GM12878 (cell line): ENCODE data around the gene C2orf92. TPM values are rescaled to one million over a fixed set of nuclear protein-coding genes. Genes with fewer than 3 reads are reported as not detected.

Experiments
- ATAC-seq: fragments of 200-7000 bp; cut with Tn5 transposase; 3 replicates; pipeline ENCODE4 v1.9.1; 2020; ENCODE audit warnings: mild to moderate bottlenecking, moderate library complexity
- BruUV-seq: library from RNA; stranded (reverse); fragments of 400-500 nt; replicated peaks from 2 replicates; lab custom pipeline; 2021; lab: Mats Ljungman, UMichigan
- CTCF ChIA-PET: fragments of 300-600 bp; sonication (Branson Sonifier 250); formaldehyde crosslinking; extraction: SDS; loops from one replicate; lab custom pipeline; 2021; ENCODE audit warnings: inconsistent platforms; lab: Yijun Ruan, JAX
- POLR2A ChIA-PET: fragments of 350-600 bp; formaldehyde crosslinking; extraction: SDS; loops from one replicate; lab custom pipeline; 2021; ENCODE audit warnings: inconsistent platforms; lab: Charles Lee
- RAD21 ChIA-PET: fragments of 300-600 bp; sonication (Branson Sonifier 250); formaldehyde crosslinking; loops from one replicate; lab custom pipeline; 2023; ENCODE audit warnings: antibody characterized with exemption; ENCODE audit not compliant: unreplicated experiment; lab: Charles Lee
- SMC1A ChIA-PET: fragments of 300-600 bp; sonication (Branson Sonifier 250); formaldehyde crosslinking; loops from one replicate; lab custom pipeline; 2023; ENCODE audit not compliant: unreplicated experiment, uncharacterized antibody; lab: Charles Lee
- DNase-seq: peaks from one replicate; pipeline ENCODE4 v3.0.0-alpha.2; 2011; ENCODE audit warnings: low read depth, low spot score
- FAIRE-seq: peaks from 3 replicates; lab custom pipeline; 2011; peaks lifted over from hg19 to GRCh38; lab: Jason Lieb, UNC
- H2AFZ ChIP-seq: 2 replicates; pipeline ENCODE4 v1.6.0; 2011; ENCODE audit warnings: low read depth, low read length, control low read depth; ENCODE audit not compliant: control insufficient read depth
- H3K27ac ChIP-seq: 2 replicates; pipeline ENCODE4 v1.5.1; 2011; ENCODE audit warnings: control low read depth; ENCODE audit not compliant: control insufficient read depth, insufficient read depth
- H3K27me3 ChIP-seq, 2 experiments: replicated peaks in 1 of 2; 2 replicates each; pipeline versions ENCODE4 v1.6.0 to v1.6.1; 2011; ENCODE audit warnings: low read length in 1 of 2; ENCODE audit not compliant: control insufficient read depth in 2 of 2, insufficient read depth in 2 of 2
- H3K36me3 ChIP-seq, 2 experiments: 2 replicates each; pipeline ENCODE4 v1.5.1; 2011; ENCODE audit warnings: low read length in 1 of 2; ENCODE audit not compliant: control insufficient read depth in 2 of 2, insufficient read depth in 2 of 2
- H3K4me1 ChIP-seq: 2 replicates; pipeline ENCODE4 v1.6.1; 2011; ENCODE audit warnings: mild to moderate bottlenecking, low read length, moderate library complexity, mixed read lengths; ENCODE audit not compliant: control insufficient read depth, insufficient read depth
- H3K4me2 ChIP-seq: 2 replicates; pipeline ENCODE4 v1.6.0; 2011; ENCODE audit warnings: control low read depth; ENCODE audit not compliant: control insufficient read depth, insufficient read depth
- H3K4me3 ChIP-seq: fragments of 200-600 bp; sonication (generic); 2 replicates; pipeline ENCODE4 v1.5.1; 2016
- H3K79me2 ChIP-seq: 2 replicates; pipeline ENCODE4 v1.6.0; 2011; ENCODE audit warnings: low read length; ENCODE audit not compliant: control insufficient read depth, insufficient read depth
- H3K9ac ChIP-seq: 2 replicates; pipeline ENCODE4 v1.8.0; 2011; ENCODE audit warnings: low read length, control low read depth, mixed read lengths; ENCODE audit not compliant: control insufficient read depth, insufficient read depth
- H3K9me3 ChIP-seq: replicated peaks from 3 replicates; pipeline ENCODE4 v1.5.1; 2011; ENCODE audit warnings: mild to moderate bottlenecking, low read length; ENCODE audit not compliant: control insufficient read depth, insufficient read depth
- H4K20me1 ChIP-seq: 2 replicates; pipeline ENCODE4 v1.6.0; 2011; ENCODE audit not compliant: control insufficient read depth, insufficient read depth
- BACH1 ChIP-seq: fragments of 450-650 bp; IDR thresholded peaks from 2 replicates; pipeline ENCODE4 v1.6.1; 2017; ENCODE audit warnings: mild to moderate bottlenecking, borderline replicate concordance
- CBX3 ChIP-seq: fragments of 200-600 bp; sonication (generic); IDR thresholded peaks from 2 replicates; pipeline ENCODE4 v1.6.1; 2016; ENCODE audit warnings: low read depth, borderline replicate concordance
- GATAD2B ChIP-seq: fragments of 450-650 bp; conservative IDR thresholded peaks from 2 replicates; pipeline ENCODE4 v1.6.1; 2017; ENCODE audit warnings: low read depth, mild to moderate bottlenecking, moderate library complexity
- KAT2A ChIP-seq: conservative IDR thresholded peaks from 2 replicates; pipeline ENCODE4 v1.6.1; 2011; ENCODE audit warnings: low read depth, low read length; ENCODE audit not compliant: control insufficient read depth
- WGBS: methylation state at CpG from one replicate; pipeline ENCODE4 v1.1.6; 2016; ENCODE audit warnings: low lambda C conversion rate; ENCODE audit not compliant: insufficient replicate concordance, insufficient coverage; ENCODE audit errors: missing lambda C conversion rate; 5-methylcytosine and 5-hydroxymethylcytosine counted together
- in situ Hi-C: fragments of 300-500 bp; cut with MboI; formaldehyde crosslinking; loops from 9 replicates; pipeline ENCODE4 v1.14.3; 2018; ENCODE audit warnings: mixed read lengths
- intact Hi-C: fragments of 100-400 bp; cut with micrococcal nuclease; formaldehyde crosslinking; loops from one replicate; pipeline ENCODE4 v1.14.2; 2022; ENCODE audit not compliant: unreplicated experiment
- polyA plus RNA-seq, 11 experiments: library from polyadenylated mRNA; depleted of rRNA in 4 of 11; unstranded in 6 of 11; stranded (reverse) in 5 of 11; fragments of >200 nt; fragmentation: Nextera tagmentation in 4 of 11; fragmentation: Illumina TruSeq in 1 of 11; extraction: Ambion mirVana in 4 of 11; extraction: Trizol in 1 of 11; gene quantifications; 1 replicate in 1 of 11; 2 replicates in 10 of 11; pipeline versions ENCODE4 v1.2.1 to v1.2.3, GENCODE V29; 2011 to 2016; ENCODE audit warnings: inconsistent platforms in 2 of 11, missing spikeins in 2 of 11, low read depth in 1 of 11
- total RNA-seq, 4 experiments: library from RNA; depleted of rRNA in 3 of 4; stranded (reverse); fragments of >200 nt in 3 of 4; fragmentation: Illumina TruSeq in 1 of 4; extraction: Trizol in 1 of 4; gene quantifications; 2 replicates each; pipeline versions ENCODE4 v1.2.1 to v1.2.3, GENCODE V29; 2013 to 2021
- TF ChIP-seq, protein P1 (sequence below): fragments of 150-350 bp; IDR thresholded peaks from 2 replicates; pipeline ENCODE4 v1.6.1; 2014; ENCODE audit warnings: mild to moderate bottlenecking, low read depth, low read length
- TF ChIP-seq, protein P2 (sequence below), 3 experiments: IDR thresholded peaks in 2 of 3; conservative IDR thresholded peaks in 1 of 3; 2 replicates each; pipeline ENCODE4 v1.5.1; 2011; ENCODE audit warnings: low read depth in 3 of 3, low read length in 3 of 3, mild to moderate bottlenecking in 3 of 3, control low read depth in 2 of 3, moderate library complexity in 2 of 3, inconsistent platforms in 1 of 3, mixed read lengths in 1 of 3; ENCODE audit not compliant: control insufficient read depth in 2 of 3, insufficient read depth in 1 of 3; ENCODE audit errors: extremely low read depth in 1 of 3

Gene C2orf92
- total and polyA plus RNA-seq, 10 of the 15 experiments (the other 5 are each of a cell fraction or from before 2014, with no cell fraction given): 0.40 to 10.1 (median 3.7) TPM

- no peak for TF ChIP-seq KAT2A
- no peak for TF ChIP-seq CBX3
- no peak for TF ChIP-seq GATAD2B
- TF ChIP-seq BACH1: no peak
- TF ChIP-seq, protein P1, sequence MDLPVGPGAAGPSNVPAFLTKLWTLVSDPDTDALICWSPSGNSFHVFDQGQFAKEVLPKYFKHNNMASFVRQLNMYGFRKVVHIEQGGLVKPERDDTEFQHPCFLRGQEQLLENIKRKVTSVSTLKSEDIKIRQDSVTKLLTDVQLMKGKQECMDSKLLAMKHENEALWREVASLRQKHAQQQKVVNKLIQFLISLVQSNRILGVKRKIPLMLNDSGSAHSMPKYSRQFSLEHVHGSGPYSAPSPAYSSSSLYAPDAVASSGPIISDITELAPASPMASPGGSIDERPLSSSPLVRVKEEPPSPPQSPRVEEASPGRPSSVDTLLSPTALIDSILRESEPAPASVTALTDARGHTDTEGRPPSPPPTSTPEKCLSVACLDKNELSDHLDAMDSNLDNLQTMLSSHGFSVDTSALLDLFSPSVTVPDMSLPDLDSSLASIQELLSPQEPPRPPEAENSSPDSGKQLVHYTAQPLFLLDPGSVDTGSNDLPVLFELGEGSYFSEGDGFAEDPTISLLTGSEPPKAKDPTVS: no peak
- TF ChIP-seq, protein P2, sequence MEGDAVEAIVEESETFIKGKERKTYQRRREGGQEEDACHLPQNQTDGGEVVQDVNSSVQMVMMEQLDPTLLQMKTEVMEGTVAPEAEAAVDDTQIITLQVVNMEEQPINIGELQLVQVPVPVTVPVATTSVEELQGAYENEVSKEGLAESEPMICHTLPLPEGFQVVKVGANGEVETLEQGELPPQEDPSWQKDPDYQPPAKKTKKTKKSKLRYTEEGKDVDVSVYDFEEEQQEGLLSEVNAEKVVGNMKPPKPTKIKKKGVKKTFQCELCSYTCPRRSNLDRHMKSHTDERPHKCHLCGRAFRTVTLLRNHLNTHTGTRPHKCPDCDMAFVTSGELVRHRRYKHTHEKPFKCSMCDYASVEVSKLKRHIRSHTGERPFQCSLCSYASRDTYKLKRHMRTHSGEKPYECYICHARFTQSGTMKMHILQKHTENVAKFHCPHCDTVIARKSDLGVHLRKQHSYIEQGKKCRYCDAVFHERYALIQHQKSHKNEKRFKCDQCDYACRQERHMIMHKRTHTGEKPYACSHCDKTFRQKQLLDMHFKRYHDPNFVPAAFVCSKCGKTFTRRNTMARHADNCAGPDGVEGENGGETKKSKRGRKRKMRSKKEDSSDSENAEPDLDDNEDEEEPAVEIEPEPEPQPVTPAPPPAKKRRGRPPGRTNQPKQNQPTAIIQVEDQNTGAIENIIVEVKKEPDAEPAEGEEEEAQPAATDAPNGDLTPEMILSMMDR (IDR thresholded peaks at IDR 0.05 in 2 of 3, conservative IDR thresholded peaks at IDR 0.05 in 1 of 3; ENCODE audit: control insufficient read depth in 2 of 3, extremely low read depth in 1 of 3, insufficient read depth in 1 of 3, low read depth in 3 of 3, low read length in 3 of 3): no peak
- TF ChIP-seq, all 136 proteins: peak for 0
- SMC1A ChIA-PET: interaction anchor here (3.5 to 6.2 kb wide), 4 partner anchors 20 to 105 kb away, joined by 22 to 81 read pairs (median 49); partner anchors contain the start of genes ACTR1B, ANKRD36B and COX5B
- Histone ChIP-seq H3K27ac (no peak overlapping the region), H3K9ac (no peak overlapping the region), H3K36me3 (no peaks in the 10 kb centered on the region), H2AFZ (no peak overlapping the region), H3K79me2 (no peaks in the 10 kb centered on the region), H3K4me2 (no peak overlapping the region), H3K4me3 (no peak overlapping the region), H3K27me3 (no peaks in the 10 kb centered on the region), H3K9me3 (no peaks in the 10 kb centered on the region), H3K4me1 (no peaks in the 10 kb centered on the region; the same call in 1 of the 2 replicates), H4K20me1 (no peaks in the 10 kb centered on the region)
- DNase-seq: no peak
- no peak for ATAC-seq
- intact Hi-C loops: loop anchor here (5.0 kb wide), 1 partner anchor 48 kb away; the partner anchor contains the start of gene COX5B
- no peak for FAIRE-seq
- CTCF ChIA-PET: interaction anchor here (1.6 to 7.8 kb wide), 7 partner anchors 11 to 105 kb away, joined by 6 to 168 read pairs (median 17); partner anchors contain the start of genes ACTR1B, ANKRD36B and COX5B
- 80% methylated on average over 5 of the region's 5 CpGs for WGBS
- BruUV-seq: no TSS peak
- POLR2A ChIA-PET: interaction anchor here (0.7 to 1.3 kb wide), 4 partner anchors 19 to 105 kb away, joined by 3 to 5 read pairs (median 4); no protein-coding TSS in a partner anchor
- RAD21 ChIA-PET: interaction anchor here (1.2 to 5.9 kb wide), 7 partner anchors 20 to 104 kb away, joined by 3 to 106 read pairs (median 20); partner anchors contain the start of genes ACTR1B and COX5B
- in situ Hi-C loops: loop anchor here (10.0 kb wide), 1 partner anchor 1631 kb away; no protein-coding TSS in a partner anchor
Observed at GRCh38 chr2:97695744-97696143, 26.2 kb downstream of the C2orf92 start.
